Right cardiac atrium (tissue), 5 donors: ENCODE measurements around the gene TTC7B. TPM values are rescaled to one million over a fixed set of nuclear protein-coding genes. Genes with fewer than 3 reads are reported as not detected.
"Not testable (repeated sequence)": the region's sequence is repeated elsewhere in the genome, so short reads cannot be mapped to it uniquely, and the experiment has no call there.

ENCODE experiments used
- ATAC-seq, 2 donors: fragments of 200-7000 bp; cut with Tn5 transposase; one replicate each; pipeline versions ENCODE4 v1.8.0 to v1.9.1; 2020; ENCODE audit warnings: moderate library complexity in 2 of 2, mild to moderate bottlenecking in 1 of 2
- DNase-seq, 3 donors: peaks; one replicate each; pipeline ENCODE4 v3.0.0-alpha.2; 2020
- H3K27ac ChIP-seq: one replicate; pipeline ENCODE4 v1.5.1; 2013; ENCODE audit warnings: mild to moderate bottlenecking, low read length, control low read depth, moderate library complexity
- H3K27me3 ChIP-seq: one replicate; pipeline ENCODE4 v1.6.1; 2013; ENCODE audit not compliant: control insufficient read depth, insufficient read depth
- H3K4me1 ChIP-seq: one replicate; pipeline ENCODE4 v1.6.1; 2013; ENCODE audit warnings: low read length; ENCODE audit not compliant: control insufficient read depth, insufficient read depth
- H3K4me3 ChIP-seq: one replicate; pipeline ENCODE4 v1.5.1; 2013; ENCODE audit warnings: low read length, control low read depth
- H3K9me3 ChIP-seq: one replicate; pipeline ENCODE4 v1.6.1; 2013; ENCODE audit warnings: low read length; ENCODE audit not compliant: control insufficient read depth
- WGBS: extraction: QIAGEN DNeasy Blood & Tissue Kit; methylation state at CpG from one replicate; pipeline ENCODE4 v1.1.7; 2013; 5-methylcytosine and 5-hydroxymethylcytosine counted together
- intact Hi-C, 4 donors: fragments of 100-400 bp; cut with DNase I; formaldehyde crosslinking; loops; one replicate each; pipeline versions ENCODE4 v1.11.0 to v1.14.0; 2022 to 2023
- polyA plus RNA-seq: library from polyadenylated mRNA; stranded (reverse); fragments of 200-250 nt; gene quantifications from one replicate; pipeline ENCODE4 v1.2.3, GENCODE V29; 2013
- total RNA-seq, 4 donors: library from RNA; stranded (reverse); fragmentation: NEBNext Ultra II Directional; extraction: Animal tissue kit (Norgen Biotek cat#: 25700); gene quantifications; one replicate each; pipeline ENCODE4 v1.2.1, GENCODE V29; 2021
- donor health status: healthy with polysubstance abuse.
- donor health status: DM: no; HTN: yes; CAD: no.
- donor health status: DM: no; HTN: no; CAD: no.
- donor health status: DM: no; HTN: yes; CAD: no; lungs with severe emphysema.
- donor health status: DM: yes; HTN: yes; CAD: no.

The TTC7B gene
- total and polyA plus RNA-seq, 5 donors, result 38.1 to 88.7 (median 82.8) TPM

- Histone ChIP-seq H3K27me3 (no peaks in the 10 kb centered on the region), H3K4me3 (no peak overlapping the region), H3K4me1 (peaks cover 8% of the 10 kb centered on the region), H3K9me3 (no peaks in the 10 kb centered on the region), H3K27ac (peak overlapping the region; percentile 32)
- DNase-seq, result peak in 2 of 3 donors; percentile 43 to 51
- 63% methylated on average over 6 of the region's 6 CpGs for WGBS
- intact Hi-C loops, result no loop called here
- ATAC-seq, result peak in 1 of 2 donors; percentile 36
Measured at GRCh38 chr14:90533591-90534021, 282.6 kb downstream of the TTC7B start.

GRCh38 chr14:90532826-90533525 lies 283.3 kb downstream of the TTC7B start:
- ATAC-seq, result no peak
- Histone ChIP-seq H3K9me3 (no peaks in the 10 kb centered on the region), H3K4me3 (no peak overlapping the region), H3K27ac (no peak overlapping the region), H3K4me1 (peaks cover 8% of the 10 kb centered on the region), H3K27me3 (no peaks in the 10 kb centered on the region)
- peak in 2 of 3 donors; percentile 26 to 43 for DNase-seq
- intact Hi-C loops, result no loop called here
- 85% methylated on average over 14 of the region's 14 CpGs for WGBS

- Histone ChIP-seq H3K4me3 (no peak overlapping the region), H3K27me3 (no peaks in the 10 kb centered on the region), H3K27ac (no peak overlapping the region), H3K4me1 (peaks cover 6% of the 10 kb centered on the region), H3K9me3 (no peaks in the 10 kb centered on the region)
- intact Hi-C loops, result no loop called here
- DNase-seq, result peak in 1 of 3 donors; percentile 5
- ATAC-seq, result no peak
- WGBS, result 83% methylated on average over 6 of the region's 6 CpGs
Measured at GRCh38 chr14:90531497-90531896, 284.7 kb downstream of the TTC7B start.

GRCh38 chr14:90530523-90530922 lies 285.7 kb downstream of the TTC7B start:
- intact Hi-C loops, result no loop called here

GRCh38 chr14:90527978-90528377 lies 288.3 kb downstream of the TTC7B start:
- ATAC-seq (no peak), DNase-seq (peak in 1 of 3 donors; percentile 18)
- no peak overlapping the region for H3K27ac ChIP-seq
- H3K4me1 ChIP-seq, result peaks cover 6% of the 10 kb centered on the region
- no peaks in the 10 kb centered on the region for H3K9me3 ChIP-seq
- intact Hi-C loops, result no loop called here
- no peak overlapping the region for H3K4me3 ChIP-seq
- WGBS, result 96% methylated on average over 6 of the region's 6 CpGs
- no peaks in the 10 kb centered on the region for H3K27me3 ChIP-seq

More at GRCh38 chr14:90530523-90530922, 285.7 kb downstream of the TTC7B start:
- Histone ChIP-seq H3K4me3 (no peak overlapping the region), H3K4me1 (peaks cover 2% of the 10 kb centered on the region), H3K9me3 (no peaks in the 10 kb centered on the region), H3K27ac (no peak overlapping the region), H3K27me3 (no peaks in the 10 kb centered on the region)
- WGBS, result 82% methylated on average over 7 of the region's 7 CpGs
- ATAC-seq (no peak), DNase-seq (no peak)

- H3K27ac ChIP-seq, H3K4me3 ChIP-seq, H3K9me3 ChIP-seq, H3K27me3 ChIP-seq, ATAC-seq, intact Hi-C loops: not testable (repeated sequence)
- WGBS, result 90% methylated on average over 8 of the region's 8 CpGs
- H3K4me1 ChIP-seq, result peaks cover 12% of the 10 kb centered on the region
- DNase-seq, result peak in 1 of 3 donors; percentile 3
Measured at GRCh38 chr14:90526536-90526935, 289.7 kb downstream of the TTC7B start.

GRCh38 chr14:90525353-90526028 lies 290.7 kb downstream of the TTC7B start:
- 74% methylated on average over 30 of the region's 42 CpGs for WGBS
- H3K27me3 ChIP-seq, H3K4me3 ChIP-seq, H3K9me3 ChIP-seq, ATAC-seq, intact Hi-C loops, H3K27ac ChIP-seq: not testable (repeated sequence)
- peaks cover 22% of the 10 kb centered on the region for H3K4me1 ChIP-seq
- peak in 1 of 3 donors; percentile 38 for DNase-seq

GRCh38 chr14:90523961-90524875 lies 292.0 kb downstream of the TTC7B start:
- 58% methylated on average over 18 of the region's 18 CpGs for WGBS
- H3K27ac ChIP-seq, result peak overlapping the region; percentile 2
- peak in 1 of 3 donors; percentile 43 for DNase-seq
- no peaks in the 10 kb centered on the region for H3K9me3 ChIP-seq
- intact Hi-C loops, result no loop called here
- no peak overlapping the region for H3K4me3 ChIP-seq
- no peaks in the 10 kb centered on the region for H3K27me3 ChIP-seq
- peaks cover 26% of the 10 kb centered on the region for H3K4me1 ChIP-seq
- ATAC-seq, result no peak

GRCh38 chr14:90523544-90523943 lies 292.7 kb downstream of the TTC7B start:
- H3K4me3 ChIP-seq, result no peak overlapping the region
- H3K27ac ChIP-seq, result peak overlapping the region; percentile 2
- intact Hi-C loops, result no loop called here
- H3K9me3 ChIP-seq, result no peaks in the 10 kb centered on the region
- peaks cover 29% of the 10 kb centered on the region for H3K4me1 ChIP-seq
- 85% methylated on average over 8 of the region's 8 CpGs for WGBS
- H3K27me3 ChIP-seq, result no peaks in the 10 kb centered on the region
- ATAC-seq (no peak), DNase-seq (peak in 1 of 3 donors; percentile 50)

- no peaks in the 10 kb centered on the region for H3K9me3 ChIP-seq
- H3K27ac ChIP-seq, result no peak overlapping the region
- peaks cover 30% of the 10 kb centered on the region for H3K4me1 ChIP-seq
- peak; percentile 72 to 80 (median 74) for DNase-seq
- WGBS, result 37% methylated on average over 21 of the region's 21 CpGs
- peak; percentile 47 to 85 for ATAC-seq
- H3K4me3 ChIP-seq, result no peak overlapping the region
- intact Hi-C loops, result no loop called here
- H3K27me3 ChIP-seq, result no peaks in the 10 kb centered on the region
Measured at GRCh38 chr14:90522571-90523191, 293.5 kb downstream of the TTC7B start.
